GM12892 (cell line): ENCODE measurements around the gene RAN.

ENCODE experiments used
- POLR2AphosphoS5 ChIP-seq: IDR thresholded peaks from 2 replicates; pipeline ENCODE4 v1.6.1; 2011; ENCODE audit warnings: low read depth, low read length, control low read depth
- TAF1 ChIP-seq: IDR thresholded peaks from 2 replicates; pipeline ENCODE4 v1.6.1; 2011; ENCODE audit warnings: low read depth, mild to moderate bottlenecking, control low read depth, low read length, borderline replicate concordance

GRCh38 chr12:130909111-130909510 is 37.2 kb downstream of the RAN start:
- TF ChIP-seq TAF1: no peak
- TF ChIP-seq POLR2AphosphoS5: no peak
